ENCODE measurements around the gene SHMT2.

DNA sequence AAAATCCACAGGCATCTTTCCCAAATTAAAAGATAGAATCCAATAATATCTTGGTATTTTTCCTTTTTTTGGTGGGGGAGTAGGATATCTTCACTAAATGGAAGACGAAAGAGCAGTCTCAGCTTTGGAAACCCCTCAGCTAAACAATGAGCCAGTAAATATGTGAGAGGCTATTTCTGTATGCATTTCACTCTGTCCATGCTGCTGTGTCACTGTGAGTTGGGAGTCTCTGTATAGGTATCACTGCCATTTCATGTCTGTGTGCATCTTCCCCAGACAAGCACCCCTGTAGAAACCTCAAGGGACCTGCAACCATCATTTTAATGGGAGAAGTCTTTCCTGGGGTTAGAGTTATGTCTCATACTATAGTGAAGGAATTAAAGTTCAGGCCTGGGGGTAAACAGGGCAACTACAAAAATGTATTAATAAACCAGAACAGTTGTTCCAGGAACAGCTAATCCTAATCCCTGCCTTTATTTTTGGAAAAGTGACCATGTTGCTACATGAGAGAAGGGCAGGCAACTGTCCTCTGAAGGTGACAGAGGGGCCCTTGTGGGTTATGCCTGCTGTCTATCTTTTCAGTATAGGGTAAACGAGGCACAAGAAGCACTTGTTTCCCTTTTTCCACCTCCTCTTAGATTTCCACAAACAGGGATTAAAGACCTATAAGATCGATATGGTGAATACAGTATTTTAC is 32.8 kb downstream of the SHMT2 start:
- TF ChIP-seq, protein P1, sequence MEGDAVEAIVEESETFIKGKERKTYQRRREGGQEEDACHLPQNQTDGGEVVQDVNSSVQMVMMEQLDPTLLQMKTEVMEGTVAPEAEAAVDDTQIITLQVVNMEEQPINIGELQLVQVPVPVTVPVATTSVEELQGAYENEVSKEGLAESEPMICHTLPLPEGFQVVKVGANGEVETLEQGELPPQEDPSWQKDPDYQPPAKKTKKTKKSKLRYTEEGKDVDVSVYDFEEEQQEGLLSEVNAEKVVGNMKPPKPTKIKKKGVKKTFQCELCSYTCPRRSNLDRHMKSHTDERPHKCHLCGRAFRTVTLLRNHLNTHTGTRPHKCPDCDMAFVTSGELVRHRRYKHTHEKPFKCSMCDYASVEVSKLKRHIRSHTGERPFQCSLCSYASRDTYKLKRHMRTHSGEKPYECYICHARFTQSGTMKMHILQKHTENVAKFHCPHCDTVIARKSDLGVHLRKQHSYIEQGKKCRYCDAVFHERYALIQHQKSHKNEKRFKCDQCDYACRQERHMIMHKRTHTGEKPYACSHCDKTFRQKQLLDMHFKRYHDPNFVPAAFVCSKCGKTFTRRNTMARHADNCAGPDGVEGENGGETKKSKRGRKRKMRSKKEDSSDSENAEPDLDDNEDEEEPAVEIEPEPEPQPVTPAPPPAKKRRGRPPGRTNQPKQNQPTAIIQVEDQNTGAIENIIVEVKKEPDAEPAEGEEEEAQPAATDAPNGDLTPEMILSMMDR (conservative IDR thresholded peaks at IDR 0.05; ENCODE audit: low read depth, low read length) = no peak
- TF ChIP-seq EZH2 (IDR thresholded peaks at IDR 0.05; ENCODE audit: borderline replicate concordance, low read depth, low read length, poor library complexity, severe bottlenecking) = no peak

Measured in A673 (cell line).